Brain microvascular endothelial cell (primary cell): ENCODE results near the gene IL17B.

Source experiments
- DNase-seq: peaks from one replicate; pipeline ENCODE4 v3.0.0-alpha.2; 2020
- H3K27ac ChIP-seq: fragments of 250-450 bp; sonication (Bioruptor Pico); 2 replicates; pipeline ENCODE4 v1.5.1; 2020; ENCODE audit warnings: mild to moderate bottlenecking, moderate library complexity
- H3K27me3 ChIP-seq: fragments of 250-450 bp; sonication (Bioruptor Pico); replicated peaks from 2 replicates; pipeline ENCODE4 v1.5.1; 2020; ENCODE audit warnings: mild to moderate bottlenecking
- H3K36me3 ChIP-seq: fragments of 250-450 bp; sonication (Bioruptor Pico); replicated peaks from 2 replicates; pipeline ENCODE4 v1.5.1; 2020; ENCODE audit warnings: mild to moderate bottlenecking
- H3K4me3 ChIP-seq: 2 replicates; pipeline ENCODE4 v1.5.1; 2011; ENCODE audit warnings: low read depth, mild to moderate bottlenecking, control low read depth, low read length, moderate library complexity
- CTCF ChIP-seq: IDR thresholded peaks from 2 replicates; pipeline ENCODE4 v1.5.1; 2011; ENCODE audit warnings: low read depth, mild to moderate bottlenecking, moderate library complexity, low read length, control low read depth, inconsistent platforms; ENCODE audit errors: missing control alignments
- in situ Hi-C: cut with HindIII; loops from 2 replicates; pipeline ENCODE4 v1.10.0; 2017; ENCODE audit warnings: low sequenced_read_pairs, low pct_ligation_motif_present

IL17B gene

GRCh38 chr5:149370878-149371277 lies 8.2 kb downstream of the IL17B start:
- H3K27me3 ChIP-seq: no peaks in the 10 kb centered on the region
- DNase-seq: no peak
- no peaks in the 10 kb centered on the region for H3K36me3 ChIP-seq
- in situ Hi-C loops: no loop called here
- TF ChIP-seq CTCF: no peak
- no peak overlapping the region for H3K27ac ChIP-seq
- no peak overlapping the region for H3K4me3 ChIP-seq

GRCh38 chr5:149367972-149368645 lies 11.0 kb downstream of the IL17B start:
- no peak for DNase-seq
- H3K27me3 ChIP-seq: no peaks in the 10 kb centered on the region
- no peak for TF ChIP-seq CTCF
- no peak overlapping the region for H3K27ac ChIP-seq
- no peak overlapping the region for H3K4me3 ChIP-seq
- no peaks in the 10 kb centered on the region for H3K36me3 ChIP-seq
- in situ Hi-C loops: no loop called here

GRCh38 chr5:149367249-149367971 lies 11.7 kb downstream of the IL17B start:
- no peaks in the 10 kb centered on the region for H3K27me3 ChIP-seq
- in situ Hi-C loops: no loop called here
- no peaks in the 10 kb centered on the region for H3K36me3 ChIP-seq
- peak; percentile 78 for DNase-seq
- TF ChIP-seq CTCF: peak; percentile 92
- no peak overlapping the region for H3K4me3 ChIP-seq
- no peak overlapping the region for H3K27ac ChIP-seq

- H3K27ac ChIP-seq: no peak overlapping the region
- in situ Hi-C loops: no loop called here
- no peaks in the 10 kb centered on the region for H3K36me3 ChIP-seq
- TF ChIP-seq CTCF: no peak
- H3K4me3 ChIP-seq: no peak overlapping the region
- H3K27me3 ChIP-seq: no peaks in the 10 kb centered on the region
- no peak for DNase-seq
Observed at GRCh38 chr5:149366169-149366729, 12.8 kb downstream of the IL17B start.

- Histone ChIP-seq H3K27ac (no peak overlapping the region), H3K27me3 (no peaks in the 10 kb centered on the region), H3K4me3 (no peak overlapping the region), H3K36me3 (no peaks in the 10 kb centered on the region)
- no peak for DNase-seq
- in situ Hi-C loops: no loop called here
- TF ChIP-seq CTCF: no peak
Observed at GRCh38 chr5:149365418-149365817, 13.7 kb downstream of the IL17B start.
